Measurements from ENCODE around the gene NEURL4.
A peak's percentile ranks its signal among the peaks of the same experiment; 100 is the strongest.
"Not testable (repeated sequence)": the region's sequence is repeated elsewhere in the genome, so short reads cannot be mapped to it uniquely, and the experiment has no call there.

The NEURL4 gene

GRCh38 chr17:7334938-7335538 lies 5.9 kb upstream of the NEURL4 start:
- peak overlapping the region; percentile 38 for H3K27ac ChIP-seq (ENCODE audit: insufficient read depth, low read length, poor library complexity, severe bottlenecking)

GRCh38 chr17:7332600-7333069 lies 3.5 kb upstream of the NEURL4 start:
- not testable (repeated sequence) for H3K27me3 ChIP-seq (replicated peaks; ENCODE audit: control insufficient read depth, insufficient read depth, low read length, poor library complexity, severe bottlenecking); H3K36me3 ChIP-seq (ENCODE audit: control insufficient read depth, insufficient read depth, low read length); H3K9me3 ChIP-seq (ENCODE audit: control insufficient read depth, low read length)
- peak overlapping the region; percentile 15 for H3K4me3 ChIP-seq (ENCODE audit: insufficient read depth, low read depth, low read length, poor library complexity, severe bottlenecking)
- peak in 1 of 3 donors; percentile 60 for DNase-seq
- peak overlapping the region; percentile 9 for H3K27ac ChIP-seq (ENCODE audit: insufficient read depth, low read length, poor library complexity, severe bottlenecking)
- H3K4me1 ChIP-seq (ENCODE audit: control insufficient read depth, insufficient read depth, low read length, poor library complexity, severe bottlenecking), result peaks cover 51% of the 10 kb centered on the region

More at GRCh38 chr17:7334938-7335538, 5.9 kb upstream of the NEURL4 start:
- Histone ChIP-seq H3K4me3 (ENCODE audit: insufficient read depth, low read depth, low read length, poor library complexity, severe bottlenecking) (no peak overlapping the region), H3K36me3 (ENCODE audit: control insufficient read depth, insufficient read depth, low read length) (peaks cover 9% of the 10 kb centered on the region), H3K27me3 (replicated peaks; ENCODE audit: control insufficient read depth, insufficient read depth, low read length, poor library complexity, severe bottlenecking) (no peaks in the 10 kb centered on the region), H3K4me1 (ENCODE audit: control insufficient read depth, insufficient read depth, low read length, poor library complexity, severe bottlenecking) (peaks cover 65% of the 10 kb centered on the region), H3K9me3 (ENCODE audit: control insufficient read depth, low read length) (no peaks in the 10 kb centered on the region)
- DNase-seq, result no peak

GRCh38 chr17:7332111-7332510 lies 3.0 kb upstream of the NEURL4 start:
- H3K27me3 ChIP-seq (replicated peaks; ENCODE audit: control insufficient read depth, insufficient read depth, low read length, poor library complexity, severe bottlenecking), result no peaks in the 10 kb centered on the region
- H3K9me3 ChIP-seq (ENCODE audit: control insufficient read depth, low read length), result no peaks in the 10 kb centered on the region
- peak overlapping the region; percentile 15 for H3K4me3 ChIP-seq (ENCODE audit: insufficient read depth, low read depth, low read length, poor library complexity, severe bottlenecking)
- peaks cover 46% of the 10 kb centered on the region for H3K4me1 ChIP-seq (ENCODE audit: control insufficient read depth, insufficient read depth, low read length, poor library complexity, severe bottlenecking)
- H3K36me3 ChIP-seq (ENCODE audit: control insufficient read depth, insufficient read depth, low read length), result no peaks in the 10 kb centered on the region
- DNase-seq, result no peak
- no peak overlapping the region for H3K27ac ChIP-seq (ENCODE audit: insufficient read depth, low read length, poor library complexity, severe bottlenecking)

DNA sequence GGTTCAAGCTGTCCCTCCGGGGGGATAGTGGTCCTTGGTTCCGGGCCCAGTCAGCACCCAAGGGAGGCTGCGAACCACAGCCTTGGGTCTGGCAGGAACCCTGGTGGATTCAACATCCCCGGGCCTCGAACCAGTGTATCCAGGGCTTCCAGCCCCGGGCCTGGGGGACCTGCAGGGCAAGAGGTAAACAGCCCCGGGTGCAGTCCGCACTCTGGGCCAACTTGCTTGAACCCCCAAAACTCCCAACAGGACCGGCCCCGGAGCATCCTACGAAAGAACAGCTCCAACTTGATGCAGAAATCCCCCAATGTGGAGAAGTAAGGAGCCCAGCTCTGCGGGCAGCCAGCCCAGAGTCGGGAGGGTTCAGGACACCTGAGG lies 1.5 kb upstream of the NEURL4 start:
- Histone ChIP-seq H3K9me3 (ENCODE audit: control insufficient read depth, low read length) (no peaks in the 10 kb centered on the region), H3K4me1 (ENCODE audit: control insufficient read depth, insufficient read depth, low read length, poor library complexity, severe bottlenecking) (peaks cover 37% of the 10 kb centered on the region), H3K4me3 (ENCODE audit: insufficient read depth, low read depth, low read length, poor library complexity, severe bottlenecking) (peak overlapping the region; percentile 90), H3K27me3 (replicated peaks; ENCODE audit: control insufficient read depth, insufficient read depth, low read length, poor library complexity, severe bottlenecking) (no peaks in the 10 kb centered on the region), H3K27ac (ENCODE audit: insufficient read depth, low read length, poor library complexity, severe bottlenecking) (peak overlapping the region; percentile 85), H3K36me3 (ENCODE audit: control insufficient read depth, insufficient read depth, low read length) (peaks cover 11% of the 10 kb centered on the region)
- no peak for DNase-seq

DNA sequence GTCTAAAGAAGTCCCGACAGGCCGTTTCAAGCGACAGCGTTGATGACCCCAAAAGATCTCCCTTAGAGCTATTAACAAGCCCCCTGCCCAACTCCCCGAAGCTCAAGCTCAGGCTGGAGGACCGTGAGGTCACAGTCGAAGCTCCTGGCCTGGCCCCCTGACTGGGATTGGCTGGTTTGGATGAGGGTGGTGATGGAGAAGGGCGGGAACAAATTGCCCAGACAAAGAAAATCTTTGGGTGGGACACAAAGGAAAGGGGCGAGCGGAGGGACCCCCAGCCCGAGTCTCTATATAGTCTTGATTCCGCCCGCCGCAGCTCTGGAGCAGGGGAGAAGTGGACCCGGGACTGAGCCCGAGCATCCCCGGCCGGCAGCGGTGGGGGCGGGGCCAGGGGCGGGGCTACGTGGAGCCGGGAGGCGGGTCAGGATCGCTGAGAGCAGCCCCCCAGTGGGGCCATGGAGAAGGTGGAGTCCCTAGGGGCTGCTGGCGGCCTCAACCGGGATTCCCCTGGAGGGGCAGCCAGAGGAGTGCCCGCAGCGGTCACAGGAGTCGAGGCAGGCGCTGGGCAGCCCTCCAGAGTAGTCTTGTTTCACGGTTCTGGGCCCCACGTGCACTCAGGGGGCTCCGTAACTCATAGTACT lies 982 bp upstream of the NEURL4 start:
- Histone ChIP-seq H3K4me3 (ENCODE audit: insufficient read depth, low read depth, low read length, poor library complexity, severe bottlenecking) (peak overlapping the region; percentile 90), H3K9me3 (ENCODE audit: control insufficient read depth, low read length) (no peaks in the 10 kb centered on the region), H3K27me3 (replicated peaks; ENCODE audit: control insufficient read depth, insufficient read depth, low read length, poor library complexity, severe bottlenecking) (no peaks in the 10 kb centered on the region), H3K36me3 (ENCODE audit: control insufficient read depth, insufficient read depth, low read length) (peaks cover 16% of the 10 kb centered on the region), H3K4me1 (ENCODE audit: control insufficient read depth, insufficient read depth, low read length, poor library complexity, severe bottlenecking) (peaks cover 32% of the 10 kb centered on the region), H3K27ac (ENCODE audit: insufficient read depth, low read length, poor library complexity, severe bottlenecking) (peak overlapping the region; percentile 85)
- DNase-seq, result peak; percentile 63 to 75 (median 73)

DNA sequence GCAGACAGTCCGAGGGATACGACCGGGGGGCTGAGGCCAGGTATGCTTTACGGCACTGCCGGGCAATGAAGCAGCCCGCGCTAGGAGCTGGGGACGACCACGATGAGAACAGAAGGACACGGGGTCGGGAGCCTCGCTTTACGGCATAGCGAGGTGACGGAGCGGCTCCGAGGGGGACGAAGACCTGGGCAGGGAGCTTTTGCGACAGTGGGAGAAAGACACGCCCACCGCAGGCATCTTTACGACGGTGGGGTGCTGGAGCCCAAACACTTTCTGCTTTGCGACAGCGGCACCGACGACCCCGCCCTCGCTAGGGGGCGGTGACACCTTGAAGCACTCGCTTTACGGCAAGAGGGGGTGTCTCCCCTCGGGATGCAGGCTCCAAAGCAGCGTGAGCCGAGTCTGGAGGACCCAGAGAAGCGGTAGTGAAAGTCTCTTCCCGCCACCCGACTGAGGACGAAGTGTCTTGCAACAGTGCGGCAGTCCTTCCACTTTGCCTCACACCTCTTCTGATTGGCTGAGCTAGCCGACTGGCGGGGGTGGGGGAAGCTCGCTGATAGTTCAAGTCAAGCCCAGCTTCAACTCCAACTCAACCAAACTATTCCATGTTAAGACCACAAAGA lies 350 bp upstream of the NEURL4 start:
- DNase-seq, result peak; percentile 90 to 95 (median 94)
- peak overlapping the region; percentile 90 for H3K4me3 ChIP-seq (ENCODE audit: insufficient read depth, low read depth, low read length, poor library complexity, severe bottlenecking)
- H3K27me3 ChIP-seq (replicated peaks; ENCODE audit: control insufficient read depth, insufficient read depth, low read length, poor library complexity, severe bottlenecking), result no peaks in the 10 kb centered on the region
- no peaks in the 10 kb centered on the region for H3K9me3 ChIP-seq (ENCODE audit: control insufficient read depth, low read length)
- peak overlapping the region; percentile 85 for H3K27ac ChIP-seq (ENCODE audit: insufficient read depth, low read length, poor library complexity, severe bottlenecking)
- H3K36me3 ChIP-seq (ENCODE audit: control insufficient read depth, insufficient read depth, low read length), result peaks cover 16% of the 10 kb centered on the region
- H3K4me1 ChIP-seq (ENCODE audit: control insufficient read depth, insufficient read depth, low read length, poor library complexity, severe bottlenecking), result peaks cover 28% of the 10 kb centered on the region

DNA sequence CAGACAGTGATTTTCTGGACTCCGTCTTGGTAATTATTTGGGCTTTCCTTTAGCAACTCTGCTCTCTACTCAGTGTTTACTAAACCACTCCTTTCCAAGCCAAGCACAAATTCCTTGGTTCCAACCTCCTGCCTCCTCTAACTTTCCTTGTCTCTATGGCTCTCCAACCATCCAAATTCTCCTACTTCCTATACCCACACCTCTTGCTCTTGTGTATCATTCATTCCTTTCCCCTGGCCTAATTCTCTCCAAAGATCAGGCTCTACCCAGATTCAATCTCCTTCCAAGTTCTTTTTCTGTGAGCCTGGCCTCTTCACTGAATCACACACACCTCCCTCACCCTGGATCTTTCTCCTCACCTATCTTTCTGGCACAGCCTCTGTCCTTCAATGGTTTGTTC lies 1.1 kb downstream of the NEURL4 start:
- no peak for DNase-seq
- Histone ChIP-seq H3K27me3 (replicated peaks; ENCODE audit: control insufficient read depth, insufficient read depth, low read length, poor library complexity, severe bottlenecking) (no peaks in the 10 kb centered on the region), H3K4me3 (ENCODE audit: insufficient read depth, low read depth, low read length, poor library complexity, severe bottlenecking) (no peak overlapping the region), H3K27ac (ENCODE audit: insufficient read depth, low read length, poor library complexity, severe bottlenecking) (no peak overlapping the region), H3K4me1 (ENCODE audit: control insufficient read depth, insufficient read depth, low read length, poor library complexity, severe bottlenecking) (peaks cover 24% of the 10 kb centered on the region), H3K9me3 (ENCODE audit: control insufficient read depth, low read length) (no peaks in the 10 kb centered on the region), H3K36me3 (ENCODE audit: control insufficient read depth, insufficient read depth, low read length) (peaks cover 27% of the 10 kb centered on the region)

- Histone ChIP-seq H3K4me3 (ENCODE audit: insufficient read depth, low read depth, low read length, poor library complexity, severe bottlenecking) (no peak overlapping the region), H3K4me1 (ENCODE audit: control insufficient read depth, insufficient read depth, low read length, poor library complexity, severe bottlenecking) (peaks cover 23% of the 10 kb centered on the region), H3K27me3 (replicated peaks; ENCODE audit: control insufficient read depth, insufficient read depth, low read length, poor library complexity, severe bottlenecking) (no peaks in the 10 kb centered on the region), H3K27ac (ENCODE audit: insufficient read depth, low read length, poor library complexity, severe bottlenecking) (no peak overlapping the region), H3K36me3 (ENCODE audit: control insufficient read depth, insufficient read depth, low read length) (peaks cover 32% of the 10 kb centered on the region), H3K9me3 (ENCODE audit: control insufficient read depth, low read length) (no peaks in the 10 kb centered on the region)
- DNase-seq, result no peak
Observed at GRCh38 chr17:7327501-7327900, 1.6 kb downstream of the NEURL4 start.

GRCh38 chr17:7327056-7327455 lies 2.1 kb downstream of the NEURL4 start:
- DNase-seq, result no peak
- no peaks in the 10 kb centered on the region for H3K27me3 ChIP-seq (replicated peaks; ENCODE audit: control insufficient read depth, insufficient read depth, low read length, poor library complexity, severe bottlenecking)
- no peaks in the 10 kb centered on the region for H3K9me3 ChIP-seq (ENCODE audit: control insufficient read depth, low read length)
- no peak overlapping the region for H3K4me3 ChIP-seq (ENCODE audit: insufficient read depth, low read depth, low read length, poor library complexity, severe bottlenecking)
- H3K36me3 ChIP-seq (ENCODE audit: control insufficient read depth, insufficient read depth, low read length), result peaks cover 35% of the 10 kb centered on the region
- peaks cover 19% of the 10 kb centered on the region for H3K4me1 ChIP-seq (ENCODE audit: control insufficient read depth, insufficient read depth, low read length, poor library complexity, severe bottlenecking)
- no peak overlapping the region for H3K27ac ChIP-seq (ENCODE audit: insufficient read depth, low read length, poor library complexity, severe bottlenecking)

DNA sequence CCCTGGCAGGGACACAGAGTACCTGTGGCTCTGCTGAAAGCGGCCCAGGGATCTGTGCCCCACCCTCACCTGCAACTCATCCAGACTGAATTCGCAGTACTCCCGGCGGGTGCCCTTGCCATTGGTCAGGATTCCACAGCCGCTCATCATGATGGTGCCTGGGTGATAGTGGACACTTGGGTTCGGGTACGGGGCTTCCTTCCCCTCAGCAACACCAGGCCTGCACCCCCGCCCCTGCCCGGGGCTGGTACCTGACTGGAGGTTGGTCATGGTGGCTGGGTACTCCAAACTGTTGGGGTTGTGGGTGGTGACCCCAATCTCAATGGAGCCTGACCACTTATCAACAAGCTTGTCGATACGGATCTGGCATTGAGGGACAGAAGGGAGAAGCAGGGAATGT lies 2.9 kb downstream of the NEURL4 start:
- no peaks in the 10 kb centered on the region for H3K9me3 ChIP-seq (ENCODE audit: control insufficient read depth, low read length)
- no peak overlapping the region for H3K27ac ChIP-seq (ENCODE audit: insufficient read depth, low read length, poor library complexity, severe bottlenecking)
- H3K36me3 ChIP-seq (ENCODE audit: control insufficient read depth, insufficient read depth, low read length), result peaks cover 43% of the 10 kb centered on the region
- DNase-seq, result no peak
- H3K4me1 ChIP-seq (ENCODE audit: control insufficient read depth, insufficient read depth, low read length, poor library complexity, severe bottlenecking), result peaks cover 15% of the 10 kb centered on the region
- H3K27me3 ChIP-seq (replicated peaks; ENCODE audit: control insufficient read depth, insufficient read depth, low read length, poor library complexity, severe bottlenecking), result no peaks in the 10 kb centered on the region
- no peak overlapping the region for H3K4me3 ChIP-seq (ENCODE audit: insufficient read depth, low read depth, low read length, poor library complexity, severe bottlenecking)

Data from effector memory CD4-positive, alpha-beta T cell (primary cell).